ENCODE data around the gene SIRPG.
"Not testable (repeated sequence)": the region's sequence is repeated elsewhere in the genome, so short reads cannot be mapped to it uniquely, and the experiment has no call there.

The SIRPG gene

DNA sequence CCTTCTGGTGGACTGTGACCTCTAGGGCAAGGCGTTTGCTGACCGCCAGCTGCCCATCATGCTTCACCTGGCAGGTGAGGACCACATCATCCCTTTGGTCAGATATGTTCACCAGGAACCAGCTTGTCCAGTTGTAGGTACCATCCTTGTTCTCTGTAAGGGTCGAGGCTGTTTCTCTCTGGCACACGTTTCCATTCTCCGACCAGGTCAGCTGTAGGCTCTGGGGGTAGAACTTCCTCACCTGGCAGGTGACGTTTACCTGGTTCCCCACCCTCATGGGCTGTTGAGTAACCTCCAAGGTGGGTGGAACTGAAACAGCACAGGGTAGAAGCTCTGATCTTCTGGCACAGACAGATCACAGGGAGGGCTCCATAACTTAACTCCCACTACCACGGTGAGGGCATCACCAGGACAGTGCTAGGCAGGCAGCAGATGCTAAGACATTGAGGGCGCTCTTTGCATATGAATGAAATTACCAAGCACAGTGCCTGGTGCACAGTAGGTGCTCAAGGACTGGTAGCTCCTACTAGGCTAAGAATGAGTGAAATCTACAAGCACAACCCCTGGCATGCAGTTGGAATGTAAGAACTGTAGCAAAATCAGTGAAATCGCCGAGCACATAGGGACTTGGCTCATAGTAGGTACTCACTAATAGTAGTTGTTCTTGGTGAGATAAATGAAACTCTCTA, 22.1 kb downstream of the SIRPG start:
- no peak for DNase-seq

GRCh38 chr20:1633535-1633934, 24.0 kb downstream of the SIRPG start:
- DNase-seq, result no peak

DNA sequence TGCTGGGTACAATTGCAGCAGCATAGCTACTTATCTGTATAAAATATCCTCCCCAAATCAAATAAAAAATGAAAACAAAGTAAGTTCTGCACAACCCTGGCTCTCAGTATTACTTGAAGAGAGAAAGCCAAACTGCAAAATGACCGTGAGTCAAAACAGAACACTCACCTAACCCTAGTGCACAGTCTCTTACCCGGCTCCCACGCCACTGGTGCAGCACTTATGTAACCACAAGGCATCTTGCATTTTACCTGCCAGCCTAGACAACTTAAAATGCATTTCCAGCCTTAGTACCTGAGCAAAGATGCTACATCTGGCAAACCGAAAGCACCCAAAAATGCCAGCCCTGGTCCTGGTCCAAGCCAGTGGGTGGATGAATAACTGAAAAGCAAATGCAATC, 25.4 kb downstream of the SIRPG start:
- DNase-seq, result no peak

DNA sequence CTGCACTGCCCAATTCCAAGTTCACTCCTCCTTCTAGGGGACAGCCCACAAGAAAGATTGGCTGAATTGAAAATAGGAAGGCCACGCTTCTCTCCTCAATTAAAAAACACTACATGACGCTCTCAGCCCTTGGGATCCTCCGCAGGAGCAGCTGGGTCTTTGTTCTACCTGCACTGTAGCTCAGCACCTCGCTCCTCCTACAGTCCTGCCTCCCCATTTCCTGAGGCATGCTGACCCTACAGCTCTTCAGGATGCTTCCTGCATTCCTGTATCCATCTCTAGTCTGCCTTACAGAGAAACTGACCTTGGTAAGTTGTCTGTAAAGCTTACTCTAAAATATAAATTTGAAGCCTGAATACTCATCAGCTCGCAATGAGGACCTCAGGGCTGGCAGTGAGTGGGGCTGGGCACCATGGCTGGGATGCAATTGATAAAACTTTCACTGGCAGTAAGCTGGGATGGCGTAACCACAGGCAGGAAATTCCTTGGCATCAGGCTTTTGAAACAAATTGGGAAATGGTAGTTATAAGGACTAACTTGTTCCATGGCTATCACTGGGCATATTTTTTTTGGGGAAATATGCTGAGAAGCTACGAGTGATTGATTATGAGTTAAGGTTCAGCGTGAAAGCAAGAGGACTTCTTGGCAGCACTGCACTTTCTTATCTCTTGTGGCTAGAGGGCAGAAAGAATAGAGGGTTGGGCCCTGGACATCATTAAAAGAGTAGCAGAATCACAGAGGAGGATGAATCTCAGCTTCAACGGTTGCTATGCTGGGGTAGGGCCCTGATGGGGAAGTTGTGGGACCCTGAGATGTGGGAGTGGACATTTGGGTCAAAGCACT, 26.0 kb downstream of the SIRPG start:
- no peak for DNase-seq

DNA sequence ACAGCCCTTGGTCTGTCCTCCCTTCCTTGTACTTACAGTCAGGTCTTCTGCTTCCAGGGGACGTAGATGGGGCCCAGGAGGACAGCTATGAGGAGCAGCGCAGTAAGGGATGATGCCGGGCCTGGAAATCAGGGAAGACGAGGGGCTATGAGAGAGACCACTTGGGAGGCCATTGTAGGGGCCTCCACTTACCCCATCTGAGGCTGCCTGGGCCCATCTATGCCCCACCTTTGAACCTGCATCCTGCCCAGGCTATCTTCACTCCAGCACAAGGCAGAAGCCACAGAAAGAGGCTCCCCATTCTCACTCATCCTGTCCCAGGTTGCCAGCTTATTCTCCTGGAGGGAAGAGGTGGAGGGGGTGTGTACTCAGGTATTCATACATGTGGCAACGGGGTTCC, 27.4 kb downstream of the SIRPG start:
- no peak for DNase-seq

DNA sequence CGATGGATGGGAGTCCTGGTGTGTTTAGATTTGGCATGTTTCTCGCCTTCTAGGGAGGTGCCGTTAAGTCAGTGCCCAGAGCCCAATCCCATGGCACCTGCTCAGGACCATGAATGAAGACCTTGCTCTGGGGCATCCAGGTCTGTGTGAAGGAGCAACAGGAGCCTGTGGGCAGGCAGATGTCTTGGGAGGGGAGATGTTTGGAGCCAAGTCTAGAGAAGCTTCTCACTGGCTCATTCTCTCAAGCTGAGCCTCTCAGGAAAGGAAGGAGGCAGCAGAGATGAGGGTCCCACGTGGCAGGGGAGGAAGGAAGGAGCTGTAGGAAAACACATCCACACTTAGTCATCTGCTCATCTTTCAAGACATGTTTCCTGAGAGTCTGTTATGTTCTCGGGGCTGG, 28.3 kb downstream of the SIRPG start:
- DNase-seq, result no peak

GRCh38 chr20:1628621-1629020, 29.0 kb downstream of the SIRPG start:
- no peak for DNase-seq

DNA sequence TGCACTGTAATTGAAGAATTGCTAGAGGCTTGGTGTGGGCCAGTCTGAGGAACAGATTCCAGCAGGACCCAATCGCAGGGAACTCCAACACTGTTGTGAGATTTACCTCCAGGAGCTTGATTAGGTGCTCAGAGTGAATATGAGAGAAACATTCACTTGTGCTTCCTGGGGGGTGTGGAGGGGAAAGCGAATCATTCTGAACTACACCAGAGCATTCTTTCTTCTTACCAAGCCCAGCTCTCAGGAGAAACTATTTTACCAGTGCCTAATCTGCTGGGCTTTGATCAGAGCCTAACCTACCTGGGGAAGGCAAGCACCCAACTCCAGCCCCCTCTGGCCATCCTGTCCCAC, 30.4 kb downstream of the SIRPG start:
- no peak for DNase-seq

GRCh38 chr20:1626528-1627199, 30.9 kb downstream of the SIRPG start:
- no peak for DNase-seq

DNA sequence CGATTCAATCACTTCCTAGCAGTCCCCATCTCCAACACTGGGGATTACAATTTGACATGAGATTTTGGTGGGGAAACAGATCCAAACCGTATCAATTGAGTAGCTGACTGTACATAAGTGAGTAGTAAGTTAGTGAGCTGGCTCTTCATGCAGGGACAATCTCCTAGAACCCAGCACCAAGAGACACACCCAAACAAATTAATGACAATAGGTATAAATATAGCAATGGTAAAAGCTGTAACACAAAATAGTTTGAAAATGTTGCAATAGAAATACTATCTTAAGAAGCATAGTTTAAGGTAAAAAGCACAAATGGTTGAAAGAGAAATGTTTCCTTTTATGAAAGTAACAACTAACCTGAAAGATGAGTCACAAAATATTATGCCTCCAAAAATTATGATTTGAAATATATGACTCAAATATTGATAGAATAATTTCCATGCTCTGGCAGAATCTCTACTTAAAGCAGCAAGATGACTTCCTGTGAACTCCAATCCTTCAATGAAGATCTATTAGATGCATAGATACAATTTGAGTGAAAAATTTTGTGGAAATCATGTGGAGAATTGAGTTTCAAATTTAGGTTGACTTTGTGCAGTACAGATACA, 32.4 kb downstream of the SIRPG start:
- DNase-seq, result no peak

- no peak for DNase-seq
These were observed 33.9 kb downstream of the SIRPG start for GRCh38 chr20:1623501-1624205.

DNA sequence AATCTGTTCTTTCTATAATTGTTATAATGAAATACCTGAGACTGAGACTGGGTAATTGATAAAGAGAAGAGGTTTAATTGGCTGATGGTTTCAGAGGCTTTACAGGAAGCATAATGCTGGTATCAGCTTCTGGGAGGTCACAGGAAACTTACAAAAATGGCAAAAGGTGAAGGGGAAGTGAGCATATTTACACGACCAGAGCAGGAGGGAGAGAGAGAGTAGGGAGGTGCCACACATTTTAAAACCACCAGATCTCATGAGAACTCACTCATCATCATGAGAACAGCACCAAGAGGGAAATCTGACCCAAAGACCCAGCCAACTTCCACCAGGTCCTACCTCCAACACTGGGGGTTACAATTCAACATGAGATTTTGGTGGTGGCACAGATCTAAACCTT, 35.1 kb downstream of the SIRPG start:
- no peak for DNase-seq

DNA sequence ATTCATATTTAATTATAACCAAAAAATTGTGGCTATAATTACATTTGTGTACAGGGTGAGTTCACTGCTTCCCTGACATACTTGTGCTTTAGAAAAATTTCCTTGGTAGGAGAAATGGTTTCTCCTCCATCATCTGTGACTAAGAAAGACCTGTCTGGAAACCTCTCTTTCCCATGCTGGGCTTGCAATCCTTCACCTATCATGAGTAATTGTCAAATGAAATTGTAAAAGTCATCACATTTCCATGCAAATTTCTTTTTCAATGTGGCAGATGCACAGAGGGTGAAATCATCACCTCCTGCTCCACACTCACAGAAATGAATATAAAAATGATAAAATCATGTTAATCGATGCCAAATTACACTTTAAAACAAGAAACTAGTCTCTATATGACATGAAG, 36.3 kb downstream of the SIRPG start:
- DNase-seq, result no peak

DNA sequence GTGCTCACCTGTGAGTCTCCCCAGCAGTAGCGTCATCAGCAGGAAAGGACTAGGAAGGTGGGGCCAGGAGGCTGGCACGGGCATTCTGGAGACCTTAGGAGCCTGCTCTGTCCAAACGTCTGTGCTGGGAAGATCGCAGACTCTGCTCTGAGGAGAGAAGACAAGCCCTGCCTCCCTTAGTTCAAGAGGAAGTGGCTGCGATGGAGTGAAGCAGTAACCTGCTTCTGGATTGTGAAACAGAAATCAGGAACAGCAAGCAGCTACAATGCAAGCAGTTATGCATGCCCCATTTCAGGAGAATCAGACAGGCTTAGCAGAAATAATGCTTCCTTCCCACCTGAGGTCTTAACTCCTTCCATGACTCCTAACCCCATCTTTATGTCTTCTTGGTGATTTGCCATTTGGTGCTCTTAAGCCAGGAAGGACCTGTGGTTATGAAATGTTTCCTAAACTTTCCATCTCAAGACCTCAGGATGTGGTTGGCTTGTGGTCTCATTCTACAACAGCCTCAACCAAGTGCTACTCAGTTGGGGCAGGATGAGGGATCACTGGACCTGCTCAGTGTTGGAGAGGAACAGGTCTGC, 37.6 kb downstream of the SIRPG start, which contains the start of gene SIRPB1:
Gene SIRPB1 (minus strand): TSS at position 149 of the 584 bp plus-strand sequence. CDS start 65 bp downstream, at position 84.
- no peak for DNase-seq

DNA sequence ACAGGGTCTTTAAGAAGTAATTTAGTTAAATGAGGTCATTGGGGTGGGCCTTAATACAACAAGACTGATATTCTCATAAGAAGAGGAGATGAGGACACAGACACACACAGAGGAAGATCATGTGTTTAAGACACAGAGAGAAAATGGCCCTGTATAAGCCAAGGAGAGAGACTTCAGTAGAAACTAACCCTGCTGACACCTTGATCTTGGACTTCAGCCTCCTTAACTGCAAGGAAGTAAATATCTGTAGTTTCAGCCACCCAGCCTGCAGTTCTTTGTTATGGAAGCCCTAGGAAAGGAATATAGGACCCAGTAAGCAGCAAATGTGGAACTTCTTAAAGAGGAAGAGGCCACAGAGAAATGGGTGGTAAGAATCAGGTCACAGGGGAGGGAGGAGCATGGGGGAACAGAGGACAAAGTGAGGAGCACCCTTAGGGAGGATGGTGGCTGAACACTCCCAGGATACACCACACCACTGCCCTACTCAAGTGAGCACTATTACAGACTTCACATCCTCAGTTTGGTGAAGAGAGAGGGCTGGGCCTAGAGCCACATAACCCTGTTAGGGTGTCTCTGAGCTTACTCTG, 38.5 kb downstream of the SIRPG start:
- DNase-seq, result no peak

DNA sequence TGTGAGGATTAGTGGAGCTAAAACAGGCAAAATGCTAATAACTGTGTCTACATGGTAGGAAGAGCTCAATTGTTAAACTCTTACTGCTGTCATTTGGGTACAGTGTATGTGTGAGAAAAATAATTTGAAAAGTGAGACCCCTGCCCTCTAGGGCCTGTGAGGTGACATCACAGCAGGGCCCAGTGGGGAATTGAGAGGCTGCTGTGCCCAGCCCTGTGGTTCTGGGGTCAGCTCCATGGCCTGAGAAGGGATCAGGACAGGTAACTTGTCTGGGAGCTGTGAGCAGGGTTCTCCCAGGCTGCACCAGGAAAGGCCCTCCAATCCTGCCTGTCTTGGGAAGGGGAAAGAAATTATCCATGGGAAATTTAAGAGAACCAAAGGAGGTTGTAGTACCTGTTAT, 39.1 kb downstream of the SIRPG start:
- DNase-seq, result no peak

GRCh38 chr20:1616858-1617434, 40.6 kb downstream of the SIRPG start:
- DNase-seq, result no peak

DNA sequence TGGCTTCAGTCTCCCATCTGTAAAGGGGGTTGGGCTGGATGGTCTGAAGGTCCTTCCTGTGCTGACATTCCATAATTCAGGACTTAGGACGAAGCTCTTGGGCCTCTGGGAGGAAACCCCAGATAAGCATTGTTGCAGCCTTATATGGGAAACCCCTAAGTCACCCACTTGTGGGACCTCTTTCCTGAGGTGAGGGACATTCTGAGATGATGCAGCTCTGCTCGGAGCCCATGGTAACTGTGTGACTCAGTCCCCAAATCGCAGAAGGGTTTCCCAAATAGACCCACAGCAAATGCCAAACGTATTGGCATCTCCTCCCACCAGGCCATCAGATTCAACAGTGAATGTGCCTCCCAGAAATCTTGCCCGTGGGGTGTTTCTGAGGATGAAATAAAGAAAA, 47.2 kb downstream of the SIRPG start:
- not testable (repeated sequence) for DNase-seq

- not testable (repeated sequence) for DNase-seq
These were observed 48.8 kb downstream of the SIRPG start for GRCh38 chr20:1608678-1609347.

DNA sequence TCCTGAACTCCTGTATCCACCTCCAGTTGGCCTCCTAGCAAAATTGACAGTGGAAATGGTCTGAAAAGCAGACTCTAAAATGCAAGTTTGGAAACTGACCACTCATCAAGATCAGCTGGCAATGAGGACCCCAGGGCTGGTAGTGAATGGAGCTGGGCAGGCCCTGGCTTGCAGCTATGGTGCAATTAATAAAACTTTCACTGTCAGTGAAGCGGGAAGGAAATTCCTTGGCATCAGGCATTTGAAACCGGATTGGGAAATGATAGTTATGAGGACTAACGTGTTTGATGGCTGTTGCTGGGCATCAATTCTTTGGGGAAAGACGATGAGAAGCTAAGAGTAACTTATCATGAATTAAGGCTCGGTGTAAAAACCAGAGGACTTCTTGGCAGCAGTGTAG, 56.8 kb downstream of the SIRPG start:
- no peak for DNase-seq

DNA sequence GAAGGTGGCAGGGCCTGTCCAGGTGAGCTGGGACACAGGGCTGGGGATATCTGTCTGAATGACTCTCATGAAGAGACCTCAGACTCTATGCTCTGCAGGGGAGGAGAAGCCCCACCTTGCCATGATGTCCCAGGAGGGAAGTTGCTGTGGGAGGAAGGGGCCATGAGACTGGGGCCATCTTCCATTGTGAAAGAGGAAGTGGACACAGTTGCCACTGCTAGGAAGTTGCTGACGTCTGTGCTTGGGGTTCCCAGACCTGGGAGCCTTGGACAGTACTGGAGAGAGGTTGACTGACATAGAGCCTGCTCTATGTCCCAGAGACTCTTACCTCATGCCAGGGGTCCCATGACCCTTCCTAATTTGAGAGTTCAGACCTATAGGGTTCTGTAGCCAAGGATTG, 62.2 kb downstream of the SIRPG start:
- DNase-seq, result no peak
